Stimulated activated CD8-positive, alpha-beta memory T cell treated with anti-CD3 and anti-CD28 coated beads, Interleukin-2, amount 100 ng/mL, for 48 hours (primary cell): Measurements from ENCODE around the gene CFAP53.
A peak's percentile ranks its signal among the peaks of the same experiment; 100 is the strongest.
"Not testable (repeated sequence)": the region's sequence is repeated elsewhere in the genome, so short reads cannot be mapped to it uniquely, and the experiment has no call there.

ENCODE experiments used
- DNase-seq, 2 donors: peaks; one replicate each; pipeline ENCODE4 v3.0.0-alpha.2; 2020; ENCODE audit warnings: low read depth in 2 of 2

The CFAP53 gene

GRCh38 chr18:50272568-50272967 lies 6.3 kb upstream of the CFAP53 start:
- DNase-seq, result no peak

- DNase-seq, result peak; percentile 76 to 84
Measured at GRCh38 chr18:50268022-50268747, 1.9 kb upstream of the CFAP53 start.

DNA sequence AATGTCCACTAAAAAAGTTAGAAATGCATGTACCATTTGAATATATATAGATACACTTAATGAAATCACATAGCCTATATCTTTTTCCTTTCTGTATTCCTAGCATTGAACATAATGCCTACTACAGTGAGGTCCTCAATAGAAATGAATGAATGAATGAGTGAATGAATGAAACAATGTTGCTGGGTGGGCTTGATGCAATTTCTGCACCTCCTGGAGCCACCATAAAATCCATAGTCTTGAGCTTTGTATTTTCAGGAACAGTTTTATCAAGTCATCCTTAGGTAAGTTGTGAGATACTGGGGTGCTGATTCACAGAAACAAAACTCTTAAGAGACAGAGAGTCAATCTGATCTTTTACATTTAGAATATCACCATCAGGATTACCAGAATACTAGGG lies 3.3 kb downstream of the CFAP53 start:
- no peak for DNase-seq

- DNase-seq, result no peak
Measured at GRCh38 chr18:50250935-50251334, 15.4 kb downstream of the CFAP53 start.

DNA sequence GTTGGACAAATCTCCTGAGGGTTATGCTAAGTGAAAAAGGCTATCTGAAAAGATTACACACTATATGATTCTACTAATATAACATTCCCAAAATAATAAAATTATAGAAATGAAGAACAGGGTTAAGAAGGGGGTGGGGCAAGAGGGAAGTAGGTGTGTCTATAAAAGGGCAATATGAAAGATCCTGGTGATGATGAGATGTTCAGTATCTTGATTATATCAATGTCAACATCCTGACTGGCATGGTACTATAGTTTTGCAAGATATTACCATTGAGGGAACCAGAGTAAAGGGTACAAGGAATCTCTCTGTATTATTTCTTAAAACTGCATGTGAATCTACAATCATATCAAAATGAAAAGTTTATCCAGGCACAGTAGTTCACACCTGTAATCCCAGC lies 16.7 kb downstream of the CFAP53 start:
- DNase-seq, result no peak

GRCh38 chr18:50247561-50247960 lies 18.7 kb downstream of the CFAP53 start:
- no peak for DNase-seq

- not testable (repeated sequence) for DNase-seq
Measured at GRCh38 chr18:50241768-50242167, 24.5 kb downstream of the CFAP53 start.

DNA sequence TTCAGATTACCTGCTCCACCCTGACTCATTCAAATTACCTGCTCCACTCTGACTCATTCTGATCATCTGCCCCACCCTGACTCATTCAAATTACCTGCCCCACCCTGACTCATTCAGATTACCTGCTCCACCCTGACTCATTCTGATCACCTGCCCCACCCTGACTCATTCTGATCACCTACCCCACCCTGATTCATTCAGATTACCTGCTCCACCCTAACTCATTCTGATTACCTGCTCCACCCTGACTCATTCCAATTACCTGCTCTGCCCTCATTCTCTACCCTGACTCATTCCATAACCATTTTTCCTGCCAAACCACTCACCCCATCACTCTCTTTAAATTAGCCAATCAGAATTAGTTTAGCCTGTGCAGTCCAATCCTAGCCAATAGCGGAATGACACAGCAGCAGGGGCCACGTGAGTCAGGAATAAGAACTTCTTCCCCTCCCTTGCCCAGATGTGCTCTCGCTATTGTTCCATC lies 26.2 kb downstream of the CFAP53 start:
- no peak for DNase-seq

DNA sequence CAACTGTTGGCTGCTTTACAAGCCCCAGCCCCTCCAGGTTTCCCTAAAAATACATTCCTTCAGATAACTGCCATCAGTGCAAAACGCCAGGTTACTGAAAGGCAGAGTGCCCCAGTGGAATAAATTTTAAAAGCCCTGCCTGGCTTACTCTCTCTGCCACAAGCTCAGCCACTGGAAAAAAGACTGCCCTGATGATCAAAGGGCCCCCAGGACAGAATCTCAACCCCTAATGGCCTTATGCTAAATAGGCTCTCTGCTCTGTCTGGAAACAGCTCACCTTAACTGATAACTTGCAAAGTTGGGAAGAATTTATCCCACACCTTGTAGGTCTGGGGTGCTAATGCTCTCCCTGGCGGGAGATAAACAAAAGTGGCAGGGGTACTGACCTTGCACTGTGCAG lies 33.9 kb downstream of the CFAP53 start:
- no peak for DNase-seq

GRCh38 chr18:50231621-50232020 lies 34.7 kb downstream of the CFAP53 start:
- DNase-seq, result no peak

GRCh38 chr18:50220249-50220648 lies 46.0 kb downstream of the CFAP53 start:
- not testable (repeated sequence) for DNase-seq

DNA sequence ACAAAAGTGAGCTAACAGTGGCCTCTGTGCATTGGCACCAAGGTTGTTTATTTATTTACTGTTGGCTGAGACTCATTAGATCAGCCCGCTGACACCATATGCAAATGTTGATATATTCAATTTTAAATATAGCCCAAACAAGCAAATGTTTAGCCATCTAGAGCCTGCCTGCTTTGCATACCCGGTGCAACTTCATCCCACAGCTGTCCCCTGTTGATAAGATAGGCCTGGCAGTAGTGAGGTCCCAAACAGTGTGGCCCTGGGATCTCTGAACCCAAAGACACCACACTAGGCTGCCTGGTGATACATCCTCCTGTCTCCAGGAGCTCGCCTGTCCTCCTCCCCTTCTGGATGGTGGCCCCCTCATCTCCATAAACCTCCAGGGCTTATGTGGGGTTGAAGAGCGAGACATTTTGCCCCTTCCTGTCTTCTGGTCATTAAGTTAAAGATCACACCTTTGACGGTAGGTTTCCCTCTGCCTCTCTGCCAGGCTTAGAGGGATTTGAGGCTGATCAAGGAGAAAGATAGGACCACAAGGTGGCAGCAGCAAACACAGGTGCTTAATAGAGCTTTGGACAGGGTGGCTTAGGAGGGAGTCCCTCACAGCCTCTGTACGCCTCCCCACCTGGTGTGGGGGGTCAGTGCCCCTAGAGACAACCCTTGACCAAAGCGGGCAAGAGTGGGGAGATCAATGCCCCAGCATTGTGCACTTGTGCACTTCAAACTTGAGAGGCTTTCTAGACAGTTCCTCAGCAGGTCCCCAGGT lies 47.7 kb downstream of the CFAP53 start:
- DNase-seq, result no peak

GRCh38 chr18:50209311-50209710 lies 57.0 kb downstream of the CFAP53 start:
- no peak for DNase-seq

DNA sequence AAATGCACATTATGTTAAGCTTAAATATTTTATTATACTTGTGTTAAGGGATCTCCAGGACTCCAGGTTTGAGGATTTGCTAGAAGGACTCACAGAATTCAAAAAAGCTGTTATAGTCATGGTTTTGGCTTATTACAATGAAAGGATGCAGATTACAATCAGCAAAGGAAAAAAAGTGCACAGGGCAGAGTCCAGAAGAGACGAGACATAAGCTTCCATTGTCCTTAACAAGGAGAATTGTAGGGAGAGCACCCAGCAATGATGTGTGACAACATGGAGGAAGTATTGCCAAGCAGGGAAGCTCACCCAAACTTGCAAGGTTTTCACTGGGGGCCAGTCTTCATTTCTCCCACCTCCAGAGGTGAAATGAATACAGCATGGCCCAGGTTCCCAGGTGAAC lies 58.6 kb downstream of the CFAP53 start:
- DNase-seq, result no peak

GRCh38 chr18:50203801-50204604 lies 62.3 kb downstream of the CFAP53 start:
- no peak for DNase-seq

DNA sequence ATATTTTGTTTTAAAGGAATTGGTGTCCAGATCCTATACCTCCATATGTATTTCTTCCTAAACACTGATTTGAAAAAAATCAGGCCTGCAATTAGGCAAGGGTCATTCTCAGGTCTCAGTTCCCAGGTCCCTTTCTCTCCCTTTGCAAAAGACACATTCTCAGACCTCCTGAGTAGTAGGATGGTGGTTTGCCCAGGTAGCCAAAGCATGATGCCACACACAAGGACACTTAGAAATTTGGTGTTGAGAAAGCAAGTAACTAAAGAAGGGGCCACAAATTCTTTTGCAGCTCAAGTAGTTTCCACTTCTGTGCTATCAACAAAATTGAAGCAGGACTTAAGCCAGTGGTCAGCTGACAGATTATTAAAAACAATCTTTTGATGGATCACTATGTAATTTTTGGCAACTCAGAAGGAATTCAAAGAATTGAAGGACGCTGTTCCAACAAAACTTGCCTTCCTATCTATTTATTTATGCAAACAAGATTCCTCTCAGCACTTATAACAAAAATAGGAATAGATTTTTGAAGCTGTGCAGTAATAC lies 64.7 kb downstream of the CFAP53 start:
- DNase-seq, result no peak

GRCh38 chr18:50199921-50200320 lies 66.4 kb downstream of the CFAP53 start:
- DNase-seq, result no peak

GRCh38 chr18:50199346-50199855 lies 66.9 kb downstream of the CFAP53 start:
- no peak for DNase-seq

- no peak for DNase-seq
Measured at GRCh38 chr18:50196261-50196660, 70.0 kb downstream of the CFAP53 start.

DNA sequence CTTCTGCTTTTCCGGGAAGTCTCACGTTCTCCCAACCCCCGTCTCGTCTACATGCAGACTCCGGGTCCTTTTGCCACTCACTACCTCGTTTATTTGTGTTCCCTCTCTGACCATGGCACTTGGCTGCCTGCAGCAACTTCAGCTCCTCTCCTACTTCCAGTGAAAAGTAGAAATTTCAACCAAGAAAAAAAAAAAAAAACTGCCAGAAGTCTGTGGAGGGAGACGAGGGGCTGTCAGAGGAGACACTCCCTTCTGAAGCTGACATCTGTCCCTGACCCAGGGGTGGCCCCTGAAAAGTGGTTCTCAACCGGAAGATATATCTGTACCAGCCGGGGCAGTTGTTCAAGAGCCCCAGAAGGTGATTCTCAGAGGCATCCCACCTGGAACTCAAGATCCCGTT lies 70.6 kb downstream of the CFAP53 start:
- DNase-seq, result no peak

DNA sequence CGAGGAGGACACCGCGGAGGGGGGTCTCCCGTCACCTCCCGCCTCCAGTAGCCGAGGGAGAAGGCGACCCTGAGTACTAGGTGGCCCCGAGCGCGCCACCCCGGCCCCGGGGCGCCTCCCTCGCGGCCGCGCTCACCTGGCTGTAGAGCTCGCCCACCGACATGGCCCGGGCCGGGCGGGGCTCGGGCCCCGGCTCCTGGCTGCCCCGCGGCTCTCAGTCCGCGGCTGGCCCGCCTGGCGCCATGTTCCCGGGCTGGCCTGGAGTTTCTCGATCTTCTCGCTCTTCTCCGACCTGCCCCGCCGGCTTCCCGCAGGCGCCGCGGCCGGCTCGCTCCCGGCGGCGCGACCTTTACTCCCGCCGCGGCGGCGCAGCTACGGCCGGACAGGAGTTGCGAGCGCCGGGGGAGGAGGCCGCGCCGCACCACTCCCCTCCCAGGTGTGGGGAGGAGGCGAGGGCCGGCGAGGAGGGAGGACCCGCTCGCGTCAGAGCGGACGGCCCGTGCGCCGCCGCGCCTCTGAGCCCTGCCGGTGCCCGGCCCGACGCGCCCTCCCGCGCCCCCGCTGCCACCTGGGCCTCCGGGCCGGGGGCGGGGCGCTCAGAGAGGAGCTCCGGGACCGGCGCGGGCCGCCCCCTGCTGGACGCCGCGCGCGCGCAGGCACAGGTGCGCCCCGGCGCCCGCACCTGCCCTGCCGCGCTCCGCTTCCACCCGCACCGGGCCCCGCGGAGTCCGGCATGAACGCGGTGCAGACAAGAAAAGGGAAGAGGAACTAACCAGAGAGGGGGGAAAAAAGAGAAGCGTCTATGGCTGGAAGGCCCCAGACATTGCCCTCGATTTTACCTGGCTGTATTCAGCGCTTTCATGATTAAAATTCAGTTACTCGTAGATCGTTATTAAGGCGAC lies 71.4 kb downstream of the CFAP53 start, which contains the start of gene MYO5B:
Gene MYO5B (minus strand): TSS at position 517 of the 902 bp plus-strand sequence. CDS start 354 bp downstream, at position 163.
- peak; percentile 36 to 49 for DNase-seq
